ENCODE measurements around the gene SEC63.
"Not testable (repeated sequence)": the region's sequence is repeated elsewhere in the genome, so short reads cannot be mapped to it uniquely, and the experiment has no call there.

SEC63 gene

GRCh38 chr6:107965746-107966145, 7.7 kb upstream of the SEC63 start:
- DNase-seq (ENCODE audit: extremely low spot score) = no peak
- CTCF ChIA-PET = interaction anchor here (0.6 kb wide), 1 partner anchor 179 kb away, joined by 4 read pairs; no protein-coding TSS in a partner anchor
- no peak for TF ChIP-seq ARNT (IDR thresholded peaks at IDR 0.05)
- TF ChIP-seq SUZ12 (IDR thresholded peaks at IDR 0.05) = no peak
- POLR2A ChIA-PET = interaction anchor here (0.8 to 2.7 kb wide), 2 partner anchors 8 to 18 kb away, joined by 3 to 11 read pairs; partner anchors contain the start of gene SEC63

GRCh38 chr6:107962723-107963122, 4.7 kb upstream of the SEC63 start:
- ChIA-PET CTCF (no interaction called here), POLR2A (no interaction called here)
- TF ChIP-seq SP1 (IDR thresholded peaks at IDR 0.05) (no peak), LEF1 (IDR thresholded peaks at IDR 0.05; ENCODE audit: borderline replicate concordance) (no peak), NFRKB (IDR thresholded peaks at IDR 0.05) (no peak), TARDBP (IDR thresholded peaks at IDR 0.05) (no peak), L3MBTL2 (conservative IDR thresholded peaks at IDR 0.05) (no peak), SUZ12 (IDR thresholded peaks at IDR 0.05) (no peak), FOXK2 (IDR thresholded peaks at IDR 0.05) (no peak), ZNF384 (IDR thresholded peaks at IDR 0.05) (no peak), PKNOX1 (IDR thresholded peaks at IDR 0.05) (no peak), ELF4 (IDR thresholded peaks at IDR 0.05) (no peak), CTBP1 (IDR thresholded peaks at IDR 0.05; ENCODE audit: borderline replicate concordance) (no peak), ARNT (IDR thresholded peaks at IDR 0.05) (no peak), FOXA1 (IDR thresholded peaks at IDR 0.05) (no peak), HDGF (IDR thresholded peaks at IDR 0.05; ENCODE audit: borderline replicate concordance) (no peak)
- no peak for DNase-seq (ENCODE audit: extremely low spot score)

- TF ChIP-seq HDGF (IDR thresholded peaks at IDR 0.05; ENCODE audit: borderline replicate concordance) (no peak), FOXK2 (IDR thresholded peaks at IDR 0.05) (no peak), NFRKB (IDR thresholded peaks at IDR 0.05) (no peak), LEF1 (IDR thresholded peaks at IDR 0.05; ENCODE audit: borderline replicate concordance) (no peak), ZNF384 (IDR thresholded peaks at IDR 0.05) (no peak), PKNOX1 (IDR thresholded peaks at IDR 0.05) (no peak), FOXM1 (IDR thresholded peaks at IDR 0.05; ENCODE audit: borderline replicate concordance) (no peak), SUZ12 (IDR thresholded peaks at IDR 0.05) (no peak), L3MBTL2 (conservative IDR thresholded peaks at IDR 0.05) (no peak), SP1 (IDR thresholded peaks at IDR 0.05) (no peak)
- POLR2A ChIA-PET = no interaction called here
- no peak for DNase-seq (ENCODE audit: extremely low spot score)
- CTCF ChIA-PET = no interaction called here
Measured at GRCh38 chr6:107959392-107959791, 1.4 kb upstream of the SEC63 start.

- DNase-seq (ENCODE audit: extremely low spot score); CTCF ChIA-PET: not testable (repeated sequence)
- POLR2A ChIA-PET = interaction anchor here (1.1 to 2.7 kb wide), 6 partner anchors 8 to 82 kb away, joined by 3 to 15 read pairs (median 6); no protein-coding TSS in a partner anchor
Measured at GRCh38 chr6:107958689-107959362, 818 bp upstream of the SEC63 start.

GRCh38 chr6:107957308-107957908, 600 bp downstream of the SEC63 start:
- ChIA-PET CTCF (interaction anchor here (0.5 kb wide), 1 partner anchor 605 kb away, joined by 3 read pairs; no protein-coding TSS in a partner anchor), POLR2A (interaction anchor here (0.6 to 2.7 kb wide), 13 partner anchors 8 to 1657 kb away, joined by 3 to 15 read pairs (median 4); partner anchors contain the start of genes AFG1L and PDSS2)
- no peak for DNase-seq (ENCODE audit: extremely low spot score)
- TF ChIP-seq FOXK2 (IDR thresholded peaks at IDR 0.05) = no peak
- TF ChIP-seq SP1 (IDR thresholded peaks at IDR 0.05) = no peak
- TF ChIP-seq L3MBTL2 (conservative IDR thresholded peaks at IDR 0.05) = no peak
- TF ChIP-seq BHLHE40 (IDR thresholded peaks at IDR 0.05; ENCODE audit: borderline replicate concordance) = no peak
- no peak for TF ChIP-seq ZNF384 (IDR thresholded peaks at IDR 0.05)
- no peak for TF ChIP-seq PKNOX1 (IDR thresholded peaks at IDR 0.05)
- no peak for TF ChIP-seq FOXA1 (IDR thresholded peaks at IDR 0.05)
- no peak for TF ChIP-seq FOXM1 (IDR thresholded peaks at IDR 0.05; ENCODE audit: borderline replicate concordance)
- no peak for TF ChIP-seq NFRKB (IDR thresholded peaks at IDR 0.05)
- TF ChIP-seq LEF1 (IDR thresholded peaks at IDR 0.05; ENCODE audit: borderline replicate concordance) = no peak
- no peak for TF ChIP-seq HDGF (IDR thresholded peaks at IDR 0.05; ENCODE audit: borderline replicate concordance)
- TF ChIP-seq ARNT (IDR thresholded peaks at IDR 0.05) = no peak

GRCh38 chr6:107956586-107957307, 1.3 kb downstream of the SEC63 start:
- ChIA-PET POLR2A (interaction anchor here (0.7 to 2.7 kb wide), 7 partner anchors 9 to 1658 kb away, joined by 3 to 15 read pairs (median 5); partner anchors contain the start of gene PDSS2), CTCF (interaction anchor here (0.5 kb wide), 1 partner anchor 158 kb away, joined by 3 read pairs; no protein-coding TSS in a partner anchor)
- no peak for DNase-seq (ENCODE audit: extremely low spot score)
- no peak for TF ChIP-seq ZNF384 (IDR thresholded peaks at IDR 0.05)
- no peak for TF ChIP-seq CTBP1 (IDR thresholded peaks at IDR 0.05; ENCODE audit: borderline replicate concordance)
- TF ChIP-seq L3MBTL2 (conservative IDR thresholded peaks at IDR 0.05) = 0 out of 2 replicates have a peak, but pooled peaks have one; percentile 26
- TF ChIP-seq PKNOX1 (IDR thresholded peaks at IDR 0.05) = peak; percentile 15; the same call in 1 of the 2 replicates
- no peak for TF ChIP-seq ELF4 (IDR thresholded peaks at IDR 0.05)
